DMS153 treated with DMSO at 0.1 percent for 48 hours (cell line): ENCODE measurements around the gene AFDN.

ENCODE experiments used
- DNase-seq: peaks from one replicate; lab custom pipeline; 2025; ENCODE audit not compliant: unreplicated experiment; lab: John Stamatoyannopoulos, UW

AFDN gene, protein sequence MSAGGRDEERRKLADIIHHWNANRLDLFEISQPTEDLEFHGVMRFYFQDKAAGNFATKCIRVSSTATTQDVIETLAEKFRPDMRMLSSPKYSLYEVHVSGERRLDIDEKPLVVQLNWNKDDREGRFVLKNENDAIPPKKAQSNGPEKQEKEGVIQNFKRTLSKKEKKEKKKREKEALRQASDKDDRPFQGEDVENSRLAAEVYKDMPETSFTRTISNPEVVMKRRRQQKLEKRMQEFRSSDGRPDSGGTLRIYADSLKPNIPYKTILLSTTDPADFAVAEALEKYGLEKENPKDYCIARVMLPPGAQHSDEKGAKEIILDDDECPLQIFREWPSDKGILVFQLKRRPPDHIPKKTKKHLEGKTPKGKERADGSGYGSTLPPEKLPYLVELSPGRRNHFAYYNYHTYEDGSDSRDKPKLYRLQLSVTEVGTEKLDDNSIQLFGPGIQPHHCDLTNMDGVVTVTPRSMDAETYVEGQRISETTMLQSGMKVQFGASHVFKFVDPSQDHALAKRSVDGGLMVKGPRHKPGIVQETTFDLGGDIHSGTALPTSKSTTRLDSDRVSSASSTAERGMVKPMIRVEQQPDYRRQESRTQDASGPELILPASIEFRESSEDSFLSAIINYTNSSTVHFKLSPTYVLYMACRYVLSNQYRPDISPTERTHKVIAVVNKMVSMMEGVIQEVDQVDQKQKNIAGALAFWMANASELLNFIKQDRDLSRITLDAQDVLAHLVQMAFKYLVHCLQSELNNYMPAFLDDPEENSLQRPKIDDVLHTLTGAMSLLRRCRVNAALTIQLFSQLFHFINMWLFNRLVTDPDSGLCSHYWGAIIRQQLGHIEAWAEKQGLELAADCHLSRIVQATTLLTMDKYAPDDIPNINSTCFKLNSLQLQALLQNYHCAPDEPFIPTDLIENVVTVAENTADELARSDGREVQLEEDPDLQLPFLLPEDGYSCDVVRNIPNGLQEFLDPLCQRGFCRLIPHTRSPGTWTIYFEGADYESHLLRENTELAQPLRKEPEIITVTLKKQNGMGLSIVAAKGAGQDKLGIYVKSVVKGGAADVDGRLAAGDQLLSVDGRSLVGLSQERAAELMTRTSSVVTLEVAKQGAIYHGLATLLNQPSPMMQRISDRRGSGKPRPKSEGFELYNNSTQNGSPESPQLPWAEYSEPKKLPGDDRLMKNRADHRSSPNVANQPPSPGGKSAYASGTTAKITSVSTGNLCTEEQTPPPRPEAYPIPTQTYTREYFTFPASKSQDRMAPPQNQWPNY (N-terminal part only)

GRCh38 chr6:167826896-167827582, at the start of gene AFDN:
AFDN (plus strand) TSS chr6:167826911; CDS start chr6:167827133, 222 bp downstream.
- DNase-seq: no peak

DNA sequence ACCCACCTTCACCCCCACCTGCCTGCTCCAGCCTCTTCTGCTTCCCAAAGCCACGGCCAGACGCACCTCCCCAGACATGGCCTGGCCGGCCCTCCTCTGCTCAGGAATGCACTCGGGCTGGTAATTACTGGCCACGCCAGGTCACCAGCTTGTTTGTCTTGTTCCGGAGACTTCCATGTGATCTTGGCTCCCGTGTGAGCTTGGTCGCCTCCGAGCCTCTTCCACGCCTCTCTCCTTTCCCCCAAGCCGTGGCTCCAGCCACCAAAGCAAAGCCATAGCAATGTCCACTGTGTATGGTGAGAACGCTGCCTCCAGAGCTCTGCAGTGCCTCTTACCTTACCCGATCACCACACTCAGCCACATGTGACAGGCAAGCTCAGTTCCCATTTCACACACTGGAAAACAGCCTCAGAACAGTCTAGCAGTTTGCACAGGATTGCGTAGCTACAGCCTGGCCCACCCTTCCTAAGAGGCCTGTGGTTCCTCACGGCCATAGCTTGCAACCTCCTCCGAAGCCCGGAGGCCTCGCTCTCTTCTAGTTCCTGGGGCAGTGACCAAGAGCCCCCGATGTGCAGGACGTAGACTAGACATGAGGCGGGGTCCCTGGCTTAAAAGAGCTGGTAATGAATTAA, 48.1 kb upstream of the AFDN start:
- no peak for DNase-seq

GRCh38 chr6:167779129-167779992, 47.4 kb upstream of the AFDN start:
- no peak for DNase-seq

DNA sequence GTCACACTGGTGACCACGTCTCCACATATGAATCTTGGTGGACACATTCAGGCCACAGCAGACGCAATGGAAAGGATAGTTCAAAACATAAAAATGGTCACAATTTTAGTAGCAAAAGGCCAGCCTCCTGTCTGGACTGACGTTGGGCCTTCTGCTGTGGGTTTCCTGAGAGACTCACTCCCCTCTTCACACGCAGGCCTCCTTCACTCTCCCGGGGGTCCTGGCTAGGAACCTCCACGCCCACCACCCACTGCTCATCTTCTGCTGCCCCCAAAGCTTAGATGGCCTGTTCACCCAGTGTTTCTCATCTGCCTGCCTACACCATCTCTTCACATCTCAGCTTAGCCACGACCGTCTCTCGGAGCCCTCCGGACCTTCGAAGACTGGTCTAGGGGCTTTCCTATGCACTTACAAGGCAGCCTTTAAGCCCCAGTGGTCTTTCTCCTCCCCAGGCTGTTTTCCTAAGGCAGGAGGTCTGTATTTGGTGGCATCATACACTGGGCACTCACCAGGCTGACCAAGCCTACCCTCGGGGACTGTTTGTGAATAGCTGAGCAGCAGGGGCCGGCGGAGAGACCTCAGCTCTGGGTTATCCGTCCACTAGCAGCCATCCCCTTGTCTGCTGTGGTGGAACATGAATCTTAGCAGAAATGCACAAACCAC, 46.6 kb upstream of the AFDN start:
- DNase-seq: no peak

GRCh38 chr6:167781066-167781767, 45.5 kb upstream of the AFDN start:
- DNase-seq: no peak

DNA sequence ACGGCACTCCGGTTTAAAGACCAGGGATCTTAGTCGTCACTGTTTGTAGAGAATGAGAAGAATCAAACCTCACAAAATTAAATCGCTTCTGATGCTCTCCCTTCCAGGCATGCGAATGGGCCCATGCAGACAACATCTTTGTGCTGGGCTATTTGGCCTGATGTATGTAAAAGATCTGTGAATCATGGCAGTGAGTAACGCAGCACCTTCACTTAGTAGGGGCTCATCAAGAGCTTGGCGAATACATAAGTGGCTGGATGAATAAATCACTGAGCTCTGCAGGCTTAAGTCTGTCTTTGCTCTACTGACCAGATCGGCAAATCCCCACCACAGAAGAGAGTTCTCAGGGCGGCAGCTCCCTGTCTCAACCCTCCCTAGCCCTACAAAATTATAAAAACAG, 44.8 kb upstream of the AFDN start:
- DNase-seq: no peak

DNA sequence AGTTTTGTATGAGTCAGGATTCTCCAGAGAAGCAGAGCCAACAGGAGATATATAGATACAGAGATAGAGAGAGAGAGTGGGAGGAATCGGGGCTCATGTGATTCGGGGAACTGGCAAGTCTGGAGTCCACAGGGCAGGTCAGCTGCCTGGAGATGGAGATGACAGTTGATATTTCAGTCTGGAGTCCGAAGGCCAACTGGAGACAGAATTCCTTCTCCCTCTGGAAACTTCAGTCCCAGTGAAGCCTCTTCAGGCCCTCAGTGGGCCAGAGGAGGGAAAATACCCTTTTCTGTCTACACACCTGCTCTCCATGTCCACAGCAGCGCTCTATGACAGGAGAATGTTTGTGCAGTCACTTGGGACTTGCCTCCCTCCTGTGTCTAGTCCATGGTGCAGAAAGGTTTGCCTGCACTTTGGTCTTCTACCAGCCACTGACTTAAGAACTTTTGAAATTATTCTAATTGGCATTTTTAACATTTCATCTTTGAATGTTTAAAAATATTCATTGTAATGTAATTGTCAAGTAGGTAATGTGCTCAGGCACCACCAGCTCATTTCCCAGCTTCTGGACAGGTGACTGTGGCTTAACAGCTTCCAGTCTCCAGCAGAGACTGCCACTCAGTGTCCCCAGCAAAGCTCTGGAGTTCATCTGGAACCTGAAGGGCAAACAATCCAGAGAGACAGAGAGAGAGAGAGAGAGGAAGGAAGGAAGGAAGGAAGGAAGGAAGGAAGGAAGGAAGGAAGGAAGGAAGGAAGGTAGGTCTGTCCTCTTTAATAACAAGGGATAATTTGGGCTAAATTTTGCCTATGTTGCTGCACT, 43.8 kb upstream of the AFDN start:
- DNase-seq: no peak

DNA sequence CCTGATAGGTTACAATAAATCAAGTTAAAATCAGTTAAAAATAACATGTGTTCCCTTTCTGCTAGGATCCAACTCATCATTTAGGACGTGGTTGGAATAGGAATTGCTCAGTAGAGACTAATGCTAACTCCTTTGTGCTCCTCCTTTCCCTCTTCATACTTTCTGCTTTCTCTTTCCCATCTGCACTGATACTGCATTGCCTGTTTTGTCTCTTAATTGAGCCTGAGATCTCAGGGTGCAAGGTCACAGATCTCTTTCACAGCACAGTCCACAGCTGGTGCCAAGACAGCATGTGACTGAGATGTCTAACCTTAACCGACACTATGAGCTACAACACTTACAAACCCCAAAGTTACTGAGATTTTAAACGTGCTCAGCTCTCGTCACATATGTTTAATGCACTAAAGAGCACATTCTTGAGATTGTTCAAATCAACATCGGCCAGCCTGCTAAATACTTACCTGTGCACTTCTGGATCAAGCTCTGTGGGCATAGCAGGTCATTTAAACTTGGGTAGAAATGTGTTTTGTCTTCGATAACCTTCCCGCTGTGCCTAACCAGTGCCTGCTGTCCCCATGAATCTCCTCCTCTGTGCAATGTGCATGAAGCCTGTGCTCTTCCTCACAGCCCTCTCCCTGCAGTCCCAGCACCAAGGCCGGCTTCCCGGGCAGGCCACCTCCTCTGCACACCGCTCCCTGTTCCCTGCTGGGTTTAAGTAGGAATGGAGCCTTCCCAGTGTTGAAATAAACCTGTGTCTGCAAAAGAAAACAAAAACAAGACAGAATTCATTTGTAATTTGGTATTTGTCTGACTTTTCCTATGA, 39.6 kb upstream of the AFDN start:
- no peak for DNase-seq

DNA sequence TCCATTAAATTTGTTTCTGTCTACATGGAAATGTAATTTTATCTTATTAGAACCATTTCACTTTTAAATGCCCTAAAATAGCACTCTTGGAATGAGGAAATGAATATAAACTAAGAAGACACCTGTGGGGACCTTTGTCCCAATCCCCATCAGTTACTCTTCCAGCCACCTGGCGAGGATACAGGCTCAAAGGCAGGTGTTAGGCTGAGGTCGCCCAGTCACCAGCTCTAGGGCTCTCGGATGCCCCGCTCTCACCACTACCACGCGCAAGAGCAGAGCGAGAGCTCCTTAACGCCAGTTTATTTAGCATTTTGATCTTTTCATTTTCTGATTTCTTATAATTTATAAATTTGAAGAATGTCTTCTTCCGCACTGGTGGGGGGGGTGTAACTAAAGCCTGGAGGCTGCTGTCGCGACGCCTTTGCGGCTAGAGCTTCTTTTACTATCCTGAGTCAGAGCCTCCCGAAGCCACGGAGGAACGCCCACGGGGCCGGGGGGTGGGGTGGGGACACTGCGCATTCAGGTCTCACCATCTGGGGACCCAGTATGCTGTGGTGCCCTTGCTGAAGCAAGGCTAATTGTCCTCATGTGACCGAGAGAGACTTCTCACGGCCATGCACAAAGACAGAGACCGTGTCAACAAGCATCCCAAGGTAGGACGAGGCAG, 38.7 kb upstream of the AFDN start:
- no peak for DNase-seq

- no peak for DNase-seq
Observed at GRCh38 chr6:167788563-167788903, 38.2 kb upstream of the AFDN start.

GRCh38 chr6:167789358-167789757, 37.4 kb upstream of the AFDN start:
- no peak for DNase-seq

- DNase-seq: no peak
Observed at GRCh38 chr6:167791091-167791779, 35.5 kb upstream of the AFDN start.

GRCh38 chr6:167791780-167792478, 34.8 kb upstream of the AFDN start:
- DNase-seq: no peak

- no peak for DNase-seq
Observed at GRCh38 chr6:167793421-167793820, 33.3 kb upstream of the AFDN start.
